HG03565 (cell line): ENCODE measurements around the gene KCNJ11.

Experiments
- ATAC-seq: cut with Tn5 transposase; IDR thresholded peaks from one replicate; pipeline ENCODE4 v1.9.1; 2021; ENCODE audit warnings: mild to moderate bottlenecking, moderate library complexity; ENCODE audit not compliant: unreplicated experiment

Gene KCNJ11

GRCh38 chr11:17369094-17369493, 19.4 kb downstream of the KCNJ11 start:
- ATAC-seq = peak; percentile 53

- ATAC-seq = no peak
These were observed 19.9 kb downstream of the KCNJ11 start for GRCh38 chr11:17368551-17368950.

- no peak for ATAC-seq
These were observed 22.0 kb downstream of the KCNJ11 start for GRCh38 chr11:17366495-17366894.

- no peak for ATAC-seq
These were observed 33.9 kb downstream of the KCNJ11 start for GRCh38 chr11:17354601-17354991.

- ATAC-seq = no peak
These were observed 34.4 kb downstream of the KCNJ11 start for GRCh38 chr11:17353821-17354600.

- ATAC-seq = no peak
These were observed 35.3 kb downstream of the KCNJ11 start for GRCh38 chr11:17352950-17353820.

GRCh38 chr11:17351510-17352176, 36.8 kb downstream of the KCNJ11 start, which contains the start of gene NCR3LG1:
TSS of gene NCR3LG1 (plus strand) at chr11:17351800. CDS start at chr11:17351970, 170 bp downstream.
- ATAC-seq = no peak

GRCh38 chr11:17351172-17351509, 37.3 kb downstream of the KCNJ11 start:
- no peak for ATAC-seq

- ATAC-seq = no peak
These were observed 37.8 kb downstream of the KCNJ11 start for GRCh38 chr11:17350455-17351171.

- ATAC-seq = no peak
These were observed 40.8 kb downstream of the KCNJ11 start for GRCh38 chr11:17347676-17348075.

GRCh38 chr11:17343907-17344306, 44.6 kb downstream of the KCNJ11 start:
- ATAC-seq = no peak

- no peak for ATAC-seq
These were observed 45.2 kb downstream of the KCNJ11 start for GRCh38 chr11:17343257-17343656.
